SK-N-SH (cell line): ENCODE measurements around the gene PPP6R2. TPM values are rescaled to one million over a fixed set of nuclear protein-coding genes. Genes with fewer than 3 reads are reported as not detected.
A peak's percentile ranks its signal among the peaks of the same experiment; 100 is the strongest.

Experiments used
- CTCF ChIA-PET: fragments of 300-600, 350-600 bp; formaldehyde crosslinking; extraction: SDS; loops from one replicate; lab custom pipeline; 2021; lab: Yijun Ruan, JAX
- POLR2A ChIA-PET: fragments of 350-600 bp; sonication (Branson Sonifier 250); formaldehyde crosslinking; extraction: SDS; loops from one replicate; lab custom pipeline; 2020; ENCODE audit warnings: antibody characterized with exemption, inconsistent platforms; lab: Yijun Ruan, JAX
- DNase-seq: peaks from one replicate; pipeline ENCODE4 v3.0.0; 2012
- H2AFZ ChIP-seq: fragments of 200-600 bp; sonication (generic); 2 replicates; pipeline ENCODE4 v1.8.1; 2016; ENCODE audit warnings: antibody characterized with exemption, mild to moderate bottlenecking, low read depth
- H3F3A ChIP-seq: fragments of 200-600 bp; sonication (generic); replicated peaks from 2 replicates; pipeline ENCODE3; 2016; ENCODE audit warnings: antibody characterized with exemption, mild to moderate bottlenecking; ENCODE audit not compliant: insufficient read depth
- H3K27ac ChIP-seq, 2 experiments: fragments of 200-500 bp in 1 of 2; fragments of 200-600 bp in 1 of 2; sonication (Bioruptor generic) in 1 of 2; sonication (generic), shearing (Covaris generic) in 1 of 2; 2 replicates each; pipeline versions ENCODE4 v1.5.1 to v1.6.1; 2014 to 2016; ENCODE audit warnings: low read depth in 2 of 2, inconsistent platforms in 1 of 2, low read length in 1 of 2, mild to moderate bottlenecking in 1 of 2, mixed read lengths in 1 of 2
- H3K27me3 ChIP-seq: fragments of 200-600 bp; sonication (generic), shearing (Covaris generic); 2 replicates; pipeline ENCODE4 v1.6.1; 2016; ENCODE audit warnings: mixed run types; ENCODE audit not compliant: insufficient read depth
- H3K36me3 ChIP-seq, 2 experiments: fragments of 200-500 bp in 1 of 2; fragments of 200-600 bp in 1 of 2; sonication (Bioruptor generic) in 1 of 2; sonication (generic) in 1 of 2; replicated peaks in 1 of 2; 2 replicates each; pipeline versions ENCODE3 to v1.5.1; 2014 to 2016; ENCODE audit warnings: low read length in 1 of 2, mild to moderate bottlenecking in 1 of 2; ENCODE audit not compliant: insufficient read depth in 2 of 2, control insufficient read depth in 1 of 2
- H3K4me1 ChIP-seq, 2 experiments: fragments of 200-500 bp in 1 of 2; fragments of 200-600 bp in 1 of 2; sonication (Bioruptor generic) in 1 of 2; sonication (generic), shearing (Covaris generic) in 1 of 2; 2 replicates each; pipeline versions ENCODE4 v1.5.1 to v1.6.1; 2014 to 2016; ENCODE audit warnings: low read depth in 1 of 2, low read length in 1 of 2, mixed run types in 1 of 2; ENCODE audit not compliant: insufficient read depth in 2 of 2, control insufficient read depth in 1 of 2
- H3K4me2 ChIP-seq: fragments of 200-600 bp; sonication (generic), shearing (Covaris generic); 2 replicates; pipeline ENCODE4 v1.6.1; 2017; ENCODE audit warnings: mixed run types
- H3K4me3 ChIP-seq, 2 experiments: fragments of 200-500 bp in 1 of 2; fragments of 200-600 bp in 1 of 2; sonication (Bioruptor generic) in 1 of 2; sonication (generic), shearing (Covaris generic) in 1 of 2; 2 replicates each; pipeline versions ENCODE4 v1.5.1 to v1.8.1; 2014 to 2016; ENCODE audit warnings: low read depth in 2 of 2, inconsistent platforms in 1 of 2, low read length in 1 of 2, mild to moderate bottlenecking in 1 of 2, mixed read lengths in 1 of 2, moderate library complexity in 1 of 2
- H3K79me2 ChIP-seq: fragments of 200-600 bp; sonication (generic); 2 replicates; pipeline ENCODE4 v1.8.1; 2017; ENCODE audit warnings: mild to moderate bottlenecking; ENCODE audit not compliant: insufficient read depth
- H3K9ac ChIP-seq: fragments of 200-600 bp; sonication (generic); 2 replicates; pipeline ENCODE4 v1.6.1; 2017; ENCODE audit warnings: mixed run types
- H3K9me2 ChIP-seq: fragments of 200-600 bp; sonication (generic); 2 replicates; pipeline ENCODE4 v1.6.1; 2017; ENCODE audit warnings: mixed run types
- H3K9me3 ChIP-seq: fragments of 200-600 bp; sonication (generic); 2 replicates; pipeline ENCODE4 v1.6.1; 2017; ENCODE audit warnings: mixed run types, mild to moderate bottlenecking, moderate library complexity
- H4K20me1 ChIP-seq: fragments of 200-600 bp; sonication (generic); 2 replicates; pipeline ENCODE4 v1.6.1; 2017; ENCODE audit warnings: mild to moderate bottlenecking, mixed run types; ENCODE audit not compliant: insufficient read depth
- CHD2 ChIP-seq: fragments of 150-350 bp; IDR thresholded peaks from 2 replicates; pipeline ENCODE4 v1.6.1; 2018; ENCODE audit warnings: low read length; ENCODE audit not compliant: partially characterized antibody
- CTCF ChIP-seq: fragments of 200-600 bp; sonication (generic); IDR thresholded peaks from 2 replicates; pipeline ENCODE4 v1.6.1; 2017; ENCODE audit warnings: antibody characterized with exemption, mild to moderate bottlenecking, moderate library complexity
- ELF1 ChIP-seq: IDR thresholded peaks from 2 replicates; pipeline ENCODE4 v1.4.0; 2012
- EP300 ChIP-seq, 2 experiments: IDR thresholded peaks; 2 replicates each; pipeline versions ENCODE4 v1.4.0 to v1.6.1; 2012; ENCODE audit warnings: borderline replicate concordance in 1 of 2, low read depth in 1 of 2, low read length in 1 of 2
- FOSL2 ChIP-seq: IDR thresholded peaks from 2 replicates; pipeline ENCODE4 v1.4.0; 2012; ENCODE audit warnings: low read depth, mild to moderate bottlenecking, moderate library complexity, borderline replicate concordance
- FOXJ3 ChIP-seq: sonication (generic); formaldehyde crosslinking; IDR thresholded peaks from 2 replicates; pipeline ENCODE4 v1.5.1; 2020; ENCODE audit warnings: mild to moderate bottlenecking, missing genetic modification reagents
- IRF3 ChIP-seq: fragments of 150-350 bp; IDR thresholded peaks from 2 replicates; pipeline ENCODE4 v1.6.1; 2016; ENCODE audit warnings: mild to moderate bottlenecking, low read depth, low read length
- JUND ChIP-seq: IDR thresholded peaks from 2 replicates; pipeline ENCODE4 v1.4.0; 2012
- REST ChIP-seq: IDR thresholded peaks from 2 replicates; pipeline ENCODE4 v1.6.1; 2012; ENCODE audit warnings: mild to moderate bottlenecking, low read depth, low read length, moderate library complexity
- SIN3A ChIP-seq: IDR thresholded peaks from 2 replicates; pipeline ENCODE4 v1.6.1; 2012; ENCODE audit warnings: low read depth, mild to moderate bottlenecking, low read length, moderate library complexity, borderline replicate concordance
- SMC3 ChIP-seq: IDR thresholded peaks from 2 replicates; pipeline ENCODE4 v1.6.1; 2012; ENCODE audit warnings: low read depth, low read length, improper control_type of control experiment
- TEAD4 ChIP-seq: IDR thresholded peaks from 2 replicates; pipeline ENCODE4 v1.4.0; 2012; ENCODE audit warnings: mild to moderate bottlenecking, borderline replicate concordance; ENCODE audit not compliant: insufficient read depth
- USF2 ChIP-seq: fragments of 150-350 bp; IDR thresholded peaks from 2 replicates; pipeline ENCODE4 v1.6.1; 2017; ENCODE audit warnings: antibody characterized with exemption, low read length, low read depth, borderline replicate concordance
- WGBS: methylation state at CpG from one replicate; pipeline ENCODE4 v1.1.6; 2017; ENCODE audit warnings: low lambda C conversion rate; 5-methylcytosine and 5-hydroxymethylcytosine counted together
- polyA plus RNA-seq, 3 experiments: library from polyadenylated mRNA; depleted of rRNA; stranded (reverse); fragments of >200 nt; gene quantifications; 2 replicates each; pipeline ENCODE4 v1.2.3, GENCODE V29; 2012

PPP6R2 gene
- polyA plus RNA-seq, 1 of the 3 experiments (the other 2 are of a cell fraction): 45.7 TPM

- H3K27me3 ChIP-seq: no peaks in the 10 kb centered on the region
- peaks cover 3 to 7% of the 10 kb centered on the region in 2 experiments for H3K36me3 ChIP-seq
- peaks cover 7% of the 10 kb centered on the region for H4K20me1 ChIP-seq
- ChIA-PET POLR2A (no interaction called here), CTCF (interaction anchor here (0.9 kb wide), 1 partner anchor 57 kb away, joined by 3 read pairs; no protein-coding TSS in a partner anchor)
- H3K4me3 ChIP-seq: no peak overlapping the region
- no peak for DNase-seq
- peak overlapping the region; percentile 72 to 85 for H3K27ac ChIP-seq
- peaks cover 21% of the 10 kb centered on the region for H3F3A ChIP-seq
- WGBS: 60% methylated on average over 3 of the region's 7 CpGs
- no peak overlapping the region for H3K9ac ChIP-seq
- TF ChIP-seq JUND: no peak
- no peak for TF ChIP-seq IRF3
- no peak for TF ChIP-seq FOXJ3 (CRISPR knock-in tag)
- no peak for TF ChIP-seq CTCF
- TF ChIP-seq SIN3A: no peak
- TF ChIP-seq CHD2: no peak
- TF ChIP-seq ELF1: no peak
- no peak for TF ChIP-seq TEAD4
- TF ChIP-seq EP300 (IDR thresholded peaks at IDR 0.05; ENCODE audit: borderline replicate concordance in 1 of 2, low read depth in 1 of 2, low read length in 1 of 2): no peak
- TF ChIP-seq USF2: no peak
- TF ChIP-seq SMC3: no peak
- TF ChIP-seq FOSL2: no peak
- TF ChIP-seq REST: no peak
- peaks cover 33% of the 10 kb centered on the region for H3K79me2 ChIP-seq
- H3K9me3 ChIP-seq: no peaks in the 10 kb centered on the region
- peaks cover 24 to 37% of the 10 kb centered on the region in 2 experiments; a peak in 3 of 4 replicates for H3K4me1 ChIP-seq
- H3K4me2 ChIP-seq: peak overlapping the region; percentile 62; the same call in 1 of the 2 replicates
- H2AFZ ChIP-seq: no peak overlapping the region
- no peaks in the 10 kb centered on the region for H3K9me2 ChIP-seq
Measured at GRCh38 chr22:50308597-50308935, 34.6 kb upstream of the PPP6R2 start.
